DND-41 (cell line): ENCODE data around the gene NRF1.
"Not testable (repeated sequence)": the region's sequence is repeated elsewhere in the genome, so short reads cannot be mapped to it uniquely, and the experiment has no call there.

Experiments
- ATAC-seq: fragments of 200-7000 bp; cut with Tn5 transposase; 3 replicates; pipeline ENCODE4 v1.9.1; 2021; ENCODE audit warnings: low read depth; ENCODE audit not compliant: insufficient read depth
- DNase-seq: peaks from one replicate; pipeline ENCODE4 v3.0.0-alpha.2; 2020
- H2AFZ ChIP-seq: 2 replicates; pipeline ENCODE4 v1.6.0; 2012; ENCODE audit warnings: low read depth, low read length
- H3K27ac ChIP-seq: 2 replicates; pipeline ENCODE4 v1.5.1; 2012; ENCODE audit warnings: low read length, inconsistent platforms
- H3K27me3 ChIP-seq: fragments of 200-600 bp; sonication (generic); 2 replicates; pipeline ENCODE4 v1.6.0; 2012; ENCODE audit warnings: low read length, mild to moderate bottlenecking, inconsistent platforms; ENCODE audit not compliant: insufficient read depth, poor library complexity
- H3K36me3 ChIP-seq: 2 replicates; pipeline ENCODE4 v1.5.1; 2012; ENCODE audit warnings: low read length, inconsistent platforms; ENCODE audit not compliant: insufficient read depth
- H3K4me1 ChIP-seq: 2 replicates; pipeline ENCODE4 v1.5.1; 2012; ENCODE audit warnings: mild to moderate bottlenecking, low read length; ENCODE audit not compliant: insufficient read depth
- H3K4me2 ChIP-seq: 2 replicates; pipeline ENCODE4 v1.6.0; 2012; ENCODE audit warnings: mild to moderate bottlenecking, moderate library complexity, low read length, inconsistent platforms; ENCODE audit not compliant: insufficient read depth
- H3K4me3 ChIP-seq, 2 experiments: fragments of 200-600 bp in 1 of 2; shearing (Covaris generic) in 1 of 2; 2 replicates each; pipeline ENCODE4 v1.5.1; 2012 to 2016; ENCODE audit warnings: inconsistent platforms in 2 of 2, low read length in 2 of 2, mild to moderate bottlenecking in 2 of 2, low read depth in 1 of 2, moderate library complexity in 1 of 2
- H3K79me2 ChIP-seq: 2 replicates; pipeline ENCODE4 v1.6.0; 2012; ENCODE audit warnings: low read length, inconsistent platforms; ENCODE audit not compliant: insufficient read depth
- H3K9ac ChIP-seq: 2 replicates; pipeline ENCODE4 v1.6.0; 2012; ENCODE audit warnings: low read depth, mild to moderate bottlenecking, inconsistent platforms, low read length, moderate library complexity
- H3K9me3 ChIP-seq: 2 replicates; pipeline ENCODE4 v1.5.1; 2012; ENCODE audit warnings: low read length, moderate library complexity, mild to moderate bottlenecking, inconsistent platforms; ENCODE audit not compliant: insufficient read depth, severe bottlenecking
- H4K20me1 ChIP-seq: 2 replicates; pipeline ENCODE4 v1.6.0; 2012; ENCODE audit warnings: low read length; ENCODE audit not compliant: insufficient read depth
- CTCF ChIP-seq: IDR thresholded peaks from 2 replicates; pipeline ENCODE4 v1.5.1; 2012; ENCODE audit warnings: borderline replicate concordance, low read length, moderate library complexity, mild to moderate bottlenecking; ENCODE audit not compliant: poor library complexity, severe bottlenecking; ENCODE audit errors: extremely low read depth
- EZH2 ChIP-seq: IDR thresholded peaks from 3 replicates; pipeline ENCODE4 v1.6.1; 2012; ENCODE audit warnings: borderline replicate concordance, low read depth, mild to moderate bottlenecking, moderate library complexity, low read length, inconsistent platforms; ENCODE audit not compliant: severe bottlenecking

NRF1 gene

DNA sequence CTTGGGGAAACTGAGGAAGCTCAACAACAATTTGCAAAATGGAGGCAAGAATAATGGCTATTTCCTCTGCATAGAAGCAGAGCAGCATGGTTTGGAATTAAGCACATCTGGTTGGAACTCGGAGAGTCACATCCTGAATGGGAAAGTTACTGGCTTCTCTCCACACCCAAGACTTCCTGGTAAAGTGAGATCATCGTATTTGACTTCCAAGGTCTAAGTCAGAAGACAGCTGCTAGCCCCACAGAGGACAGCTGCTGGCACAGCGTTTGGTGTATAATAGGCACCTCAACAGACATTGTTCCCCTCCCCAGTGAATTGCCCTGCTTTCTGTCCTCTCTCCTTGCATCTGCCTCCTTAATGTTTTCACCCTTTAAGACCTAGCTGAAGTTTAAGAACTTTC, 37.0 kb upstream of the NRF1 start:
- DNase-seq (no peak), ATAC-seq (no peak)
- TF ChIP-seq EZH2 (no peak), CTCF (no peak)
- no peak overlapping the region for H3K4me3 ChIP-seq
- H3K9ac ChIP-seq = no peak overlapping the region
- H2AFZ ChIP-seq = no peak overlapping the region
- H3K36me3 ChIP-seq = no peaks in the 10 kb centered on the region
- no peak overlapping the region for H3K4me2 ChIP-seq
- H3K4me1 ChIP-seq = no peaks in the 10 kb centered on the region
- no peak overlapping the region for H3K27ac ChIP-seq
- no peaks in the 10 kb centered on the region for H3K79me2 ChIP-seq
- no peaks in the 10 kb centered on the region for H4K20me1 ChIP-seq
- H3K27me3 ChIP-seq = no peaks in the 10 kb centered on the region
- H3K9me3 ChIP-seq = peaks cover 17% of the 10 kb centered on the region

- ATAC-seq = no peak
- H3K9ac ChIP-seq = no peak overlapping the region
Measured at GRCh38 chr7:129575699-129576098, 35.8 kb upstream of the NRF1 start.

DNA sequence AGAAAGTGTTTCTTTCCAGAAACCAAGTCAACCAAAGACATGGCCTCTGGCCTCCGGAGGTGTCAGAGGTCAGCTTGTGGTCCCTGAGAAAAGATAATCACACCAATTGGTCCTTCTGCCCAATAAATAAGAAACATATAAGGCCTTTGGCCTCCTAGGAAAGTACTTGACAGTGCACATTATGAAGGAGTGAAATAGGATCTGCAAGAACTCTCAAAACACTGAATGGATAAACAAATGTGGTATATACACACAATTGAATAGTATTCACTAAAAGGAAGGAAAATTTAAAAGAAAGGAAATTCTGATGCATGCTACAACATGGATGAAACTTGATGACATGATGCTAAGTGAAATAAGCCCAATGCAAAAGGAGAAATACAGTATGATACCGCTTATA, 35.4 kb upstream of the NRF1 start:
- Histone ChIP-seq H4K20me1 (no peaks in the 10 kb centered on the region), H3K79me2 (no peaks in the 10 kb centered on the region), H3K4me3 (no peak overlapping the region), H3K4me1 (no peaks in the 10 kb centered on the region), H2AFZ (no peak overlapping the region), H3K27me3 (no peaks in the 10 kb centered on the region), H3K9me3 (peaks cover 17% of the 10 kb centered on the region), H3K4me2 (no peak overlapping the region), H3K27ac (no peak overlapping the region), H3K9ac (no peak overlapping the region), H3K36me3 (no peaks in the 10 kb centered on the region)
- TF ChIP-seq EZH2 (no peak), CTCF (no peak)
- ATAC-seq (no peak), DNase-seq (no peak)

More at GRCh38 chr7:129575699-129576098, 35.8 kb upstream of the NRF1 start:
- Histone ChIP-seq H4K20me1 (no peaks in the 10 kb centered on the region), H3K4me2 (no peak overlapping the region), H3K79me2 (no peaks in the 10 kb centered on the region), H3K27me3 (no peaks in the 10 kb centered on the region), H3K27ac (no peak overlapping the region), H3K4me1 (no peaks in the 10 kb centered on the region), H3K4me3 (no peak overlapping the region), H3K9me3 (peaks cover 17% of the 10 kb centered on the region), H2AFZ (no peak overlapping the region), H3K36me3 (no peaks in the 10 kb centered on the region)
- no peak for DNase-seq
- TF ChIP-seq CTCF = no peak
- TF ChIP-seq EZH2 = no peak

GRCh38 chr7:129578829-129579228, 32.7 kb upstream of the NRF1 start:
- no peak overlapping the region for H3K4me2 ChIP-seq
- TF ChIP-seq CTCF (no peak), EZH2 (no peak)
- H3K4me1 ChIP-seq = no peaks in the 10 kb centered on the region
- no peak overlapping the region for H3K27ac ChIP-seq
- H3K4me3 ChIP-seq = no peak overlapping the region
- H3K27me3 ChIP-seq = no peaks in the 10 kb centered on the region
- H3K9ac ChIP-seq = no peak overlapping the region
- ATAC-seq (no peak), DNase-seq (no peak)
- H3K36me3 ChIP-seq = no peaks in the 10 kb centered on the region
- peaks cover 17% of the 10 kb centered on the region for H3K9me3 ChIP-seq
- no peaks in the 10 kb centered on the region for H4K20me1 ChIP-seq
- H2AFZ ChIP-seq = no peak overlapping the region
- H3K79me2 ChIP-seq = no peaks in the 10 kb centered on the region

DNA sequence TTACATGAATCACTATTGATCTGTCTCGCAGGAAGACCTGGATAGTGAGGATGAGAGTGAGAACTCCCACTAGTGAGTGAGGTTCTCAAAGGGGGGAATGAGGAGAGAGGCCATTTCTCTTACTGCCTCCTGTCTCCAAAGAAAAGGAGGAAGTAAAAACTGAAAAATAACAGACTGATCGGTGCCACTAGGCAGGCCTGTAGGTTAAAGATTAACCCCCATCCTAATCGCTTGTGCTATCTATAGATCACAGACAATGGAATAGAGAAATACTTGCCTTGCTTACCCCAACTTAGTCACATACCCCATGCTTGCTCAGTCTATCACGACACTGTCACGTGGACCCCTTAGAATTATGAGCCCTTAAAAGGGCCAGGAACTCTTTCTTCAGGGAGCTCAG, 25.3 kb upstream of the NRF1 start:
- H3K27ac ChIP-seq, ATAC-seq, H2AFZ ChIP-seq, H3K79me2 ChIP-seq, H3K27me3 ChIP-seq, H3K4me1 ChIP-seq, DNase-seq, H3K36me3 ChIP-seq, H3K9ac ChIP-seq, H4K20me1 ChIP-seq, H3K4me2 ChIP-seq, H3K4me3 ChIP-seq: not testable (repeated sequence)
- peaks cover 23% of the 10 kb centered on the region for H3K9me3 ChIP-seq
